CD14-positive monocyte (primary cell): ENCODE data around the gene PTPRD. TPM values are rescaled to one million over a fixed set of nuclear protein-coding genes. Genes with fewer than 3 reads are reported as not detected.

ENCODE experiments used
- DNase-seq, 3 donors: peaks; one replicate each; pipeline ENCODE4 v3.0.0-alpha.2; 2011 to 2022
- H2AFZ ChIP-seq: 2 replicates; pipeline ENCODE4 v1.6.0; 2012; ENCODE audit warnings: mild to moderate bottlenecking, low read depth, low read length, inconsistent platforms; ENCODE audit not compliant: insufficient read depth, poor library complexity, severe bottlenecking
- H3K27ac ChIP-seq, 2 donors: 1 replicate in 1 of 2; 2 replicates in 1 of 2; pipeline ENCODE4 v1.5.1; 2012 to 2013; ENCODE audit warnings: low read length in 2 of 2, control low read depth in 1 of 2, inconsistent platforms in 1 of 2, low read depth in 1 of 2, mild to moderate bottlenecking in 1 of 2
- H3K27me3 ChIP-seq, 2 donors: one replicate each; pipeline versions ENCODE4 v1.6.0 to v1.6.1; 2011 to 2013; ENCODE audit warnings: low read length in 2 of 2; ENCODE audit not compliant: control insufficient read depth in 2 of 2, insufficient read depth in 2 of 2
- H3K36me3 ChIP-seq, 2 donors: replicated peaks in 1 of 2; 1 replicate in 1 of 2; 2 replicates in 1 of 2; pipeline versions ENCODE4 v1.5.1 to v1.6.1; 2012 to 2013; ENCODE audit warnings: low read length in 2 of 2, control low read depth in 1 of 2, inconsistent platforms in 1 of 2, mild to moderate bottlenecking in 1 of 2; ENCODE audit not compliant: insufficient read depth in 2 of 2, control insufficient read depth in 1 of 2
- H3K4me1 ChIP-seq, 2 donors: 1 replicate in 1 of 2; 2 replicates in 1 of 2; pipeline versions ENCODE4 v1.5.1 to v1.6.1; 2012 to 2013; ENCODE audit warnings: low read length in 2 of 2, control low read depth in 1 of 2, inconsistent platforms in 1 of 2, mild to moderate bottlenecking in 1 of 2, moderate library complexity in 1 of 2; ENCODE audit not compliant: insufficient read depth in 2 of 2, control insufficient read depth in 1 of 2
- H3K4me2 ChIP-seq: replicated peaks from 2 replicates; pipeline ENCODE3; 2012; ENCODE audit warnings: low read length, moderate library complexity, mild to moderate bottlenecking; ENCODE audit not compliant: poor library complexity, severe bottlenecking; ENCODE audit errors: extremely low read depth
- H3K4me3 ChIP-seq, 3 experiments: fragments of 200-600 bp in 1 of 3; sonication (generic) in 1 of 3; replicated peaks in 1 of 3; 1 replicate in 2 of 3; 2 replicates in 1 of 3; pipeline ENCODE4 v1.5.1; 2011 to 2013; ENCODE audit warnings: low read length in 3 of 3, mild to moderate bottlenecking in 3 of 3, control low read depth in 2 of 3, low read depth in 2 of 3, inconsistent platforms in 1 of 3, moderate library complexity in 1 of 3
- H3K79me2 ChIP-seq: 2 replicates; pipeline ENCODE4 v1.6.0; 2012; ENCODE audit warnings: mild to moderate bottlenecking, control low read depth, inconsistent platforms, low read length, moderate library complexity; ENCODE audit not compliant: insufficient read depth
- H3K9ac ChIP-seq: 2 replicates; pipeline ENCODE4 v1.6.0; 2017; ENCODE audit warnings: low read length, mild to moderate bottlenecking; ENCODE audit not compliant: insufficient read depth, poor library complexity, severe bottlenecking
- H3K9me3 ChIP-seq, 2 donors: replicated peaks in 1 of 2; 1 replicate in 1 of 2; 2 replicates in 1 of 2; pipeline versions ENCODE4 v1.5.1 to v1.6.1; 2012 to 2013; ENCODE audit warnings: low read length in 2 of 2, control low read depth in 1 of 2; ENCODE audit not compliant: control insufficient read depth in 1 of 2, insufficient read depth in 1 of 2
- H4K20me1 ChIP-seq: 2 replicates; pipeline ENCODE4 v1.6.0; 2012; ENCODE audit warnings: mild to moderate bottlenecking, low read length, control low read depth, moderate library complexity; ENCODE audit not compliant: insufficient read depth
- H3K27ac Mint-ChIP-seq, 7 donors: one replicate each; pipeline ENCODE4 v1.8.0; 2020; ENCODE audit warnings: mild to moderate bottlenecking in 7 of 7, mixed read lengths in 7 of 7, moderate library complexity in 6 of 7, inconsistent platforms in 2 of 7
- H3K27me3 Mint-ChIP-seq, 3 donors: one replicate each; pipeline ENCODE4 v1.8.0; 2021 to 2022; ENCODE audit warnings: low read depth in 3 of 3, mild to moderate bottlenecking in 3 of 3, mixed read lengths in 3 of 3, moderate library complexity in 3 of 3, inconsistent platforms in 1 of 3
- H3K36me3 Mint-ChIP-seq, 2 donors: one replicate each; pipeline ENCODE4 v1.8.0; 2020; ENCODE audit warnings: mixed read lengths in 2 of 2, inconsistent platforms in 1 of 2, mild to moderate bottlenecking in 1 of 2
- H3K4me1 Mint-ChIP-seq: one replicate; pipeline ENCODE4 v1.8.0; 2020; ENCODE audit warnings: mild to moderate bottlenecking, mixed read lengths
- H3K4me3 Mint-ChIP-seq, 2 donors: one replicate each; pipeline ENCODE4 v1.8.0; 2020; ENCODE audit warnings: mild to moderate bottlenecking in 2 of 2, mixed read lengths in 2 of 2, moderate library complexity in 1 of 2
- H3K9me3 Mint-ChIP-seq, 7 donors: one replicate each; pipeline ENCODE4 v1.8.0; 2020 to 2022; ENCODE audit warnings: mixed read lengths in 7 of 7, mild to moderate bottlenecking in 6 of 7, moderate library complexity in 6 of 7, inconsistent platforms in 2 of 7
- WGBS: methylation state at CpG from one replicate; pipeline ENCODE4 v1.1.5; 2013; ENCODE audit warnings: missing lambda C conversion rate; ENCODE audit not compliant: insufficient coverage; 5-methylcytosine and 5-hydroxymethylcytosine counted together
- intact Hi-C, 2 donors: fragments of 100-400 bp; cut with micrococcal nuclease; formaldehyde crosslinking; loops; one replicate each; pipeline versions ENCODE4 v1.15.0 to v1.15.1; 2023
- polyA plus RNA-seq, 3 donors: library from polyadenylated mRNA; depleted of rRNA in 1 of 3; unstranded in 2 of 3; stranded (reverse) in 1 of 3; fragments of 300-500 nt in 2 of 3; fragments of >200 nt in 1 of 3; fragmentation: Illumina TruSeq in 2 of 3; gene quantifications; 1 replicate in 2 of 3; 2 replicates in 1 of 3; pipeline ENCODE4 v1.2.3, GENCODE V29; 2012 to 2021
- TF ChIP-seq, protein P1 (sequence below): fragments of 200-600 bp; IDR thresholded peaks from one replicate; pipeline ENCODE4 v1.8.0; 2022; ENCODE audit warnings: antibody characterized with exemption, mild to moderate bottlenecking

PTPRD gene
- polyA plus RNA-seq, 3 donors: not detected

DNA sequence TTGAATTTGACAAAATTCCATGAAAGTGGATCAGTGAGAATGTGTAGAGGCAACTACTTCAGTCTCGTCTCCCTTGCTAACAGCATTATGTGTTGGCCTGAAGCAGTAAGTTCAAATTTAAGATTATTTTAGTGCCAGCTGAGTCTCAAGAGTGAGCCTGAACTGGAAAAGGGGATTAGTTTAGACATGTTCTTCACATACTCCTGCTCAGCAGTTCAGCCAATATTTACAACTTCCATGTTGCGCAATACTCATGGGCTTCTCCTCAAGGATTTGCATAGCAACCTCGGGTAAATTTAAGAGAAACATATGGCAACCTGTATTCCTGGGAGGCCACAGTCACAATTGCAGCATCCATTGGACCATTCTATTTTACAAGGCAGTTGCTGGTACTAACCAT is 553.8 kb downstream of the PTPRD start:
- Histone ChIP-seq H4K20me1 (no peaks in the 10 kb centered on the region), H3K4me2 (no peak overlapping the region), H3K27ac (no peak overlapping the region), H3K4me3 (no peak overlapping the region), H2AFZ (no peak overlapping the region), H3K27me3 (no peaks in the 10 kb centered on the region), H3K9me3 (no peaks in the 10 kb centered on the region), H3K4me1 (no peaks in the 10 kb centered on the region), H3K36me3 (no peaks in the 10 kb centered on the region), H3K9ac (no peak overlapping the region), H3K79me2 (no peaks in the 10 kb centered on the region)
- no peak overlapping the region for H3K27ac Mint-ChIP-seq
- no peaks in the 10 kb centered on the region for H3K36me3 Mint-ChIP-seq
- intact Hi-C loops: no loop called here
- no peaks in the 10 kb centered on the region for H3K4me1 Mint-ChIP-seq
- TF ChIP-seq, protein P1, sequence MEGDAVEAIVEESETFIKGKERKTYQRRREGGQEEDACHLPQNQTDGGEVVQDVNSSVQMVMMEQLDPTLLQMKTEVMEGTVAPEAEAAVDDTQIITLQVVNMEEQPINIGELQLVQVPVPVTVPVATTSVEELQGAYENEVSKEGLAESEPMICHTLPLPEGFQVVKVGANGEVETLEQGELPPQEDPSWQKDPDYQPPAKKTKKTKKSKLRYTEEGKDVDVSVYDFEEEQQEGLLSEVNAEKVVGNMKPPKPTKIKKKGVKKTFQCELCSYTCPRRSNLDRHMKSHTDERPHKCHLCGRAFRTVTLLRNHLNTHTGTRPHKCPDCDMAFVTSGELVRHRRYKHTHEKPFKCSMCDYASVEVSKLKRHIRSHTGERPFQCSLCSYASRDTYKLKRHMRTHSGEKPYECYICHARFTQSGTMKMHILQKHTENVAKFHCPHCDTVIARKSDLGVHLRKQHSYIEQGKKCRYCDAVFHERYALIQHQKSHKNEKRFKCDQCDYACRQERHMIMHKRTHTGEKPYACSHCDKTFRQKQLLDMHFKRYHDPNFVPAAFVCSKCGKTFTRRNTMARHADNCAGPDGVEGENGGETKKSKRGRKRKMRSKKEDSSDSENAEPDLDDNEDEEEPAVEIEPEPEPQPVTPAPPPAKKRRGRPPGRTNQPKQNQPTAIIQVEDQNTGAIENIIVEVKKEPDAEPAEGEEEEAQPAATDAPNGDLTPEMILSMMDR: no peak
- H3K27me3 Mint-ChIP-seq: peaks cover 0 to 2% (median 1%) of the 10 kb centered on the region in 3 donors
- 86% methylated on average over 1 of the region's 3 CpGs for WGBS
- no peak for DNase-seq
- H3K9me3 Mint-ChIP-seq: no peaks in the 10 kb centered on the region
- H3K4me3 Mint-ChIP-seq: no peak overlapping the region

DNA sequence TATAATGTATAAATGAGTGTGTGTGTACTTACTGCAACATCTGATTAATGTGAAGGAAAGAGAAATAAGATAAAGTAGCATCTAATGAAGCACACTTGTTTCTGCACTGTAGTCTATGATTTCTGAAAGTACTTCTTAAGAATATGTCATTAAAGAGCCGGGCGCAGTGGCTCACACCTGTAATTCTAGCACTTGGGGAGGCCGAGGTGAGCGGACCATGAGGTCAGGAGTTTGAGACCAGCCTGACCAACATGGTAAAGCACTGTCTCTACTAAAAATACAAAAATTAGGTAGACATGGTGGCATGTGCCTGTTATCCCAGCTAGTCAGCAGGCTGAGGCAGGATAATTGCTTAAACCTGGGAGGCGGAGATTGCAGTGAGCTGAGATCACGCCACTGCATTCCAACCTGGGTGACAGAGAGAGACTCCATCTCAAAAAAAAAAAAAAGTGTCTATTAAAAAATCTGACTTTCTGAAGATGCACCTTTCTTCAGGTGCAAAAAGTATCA is 556.9 kb downstream of the PTPRD start:
- H4K20me1 ChIP-seq: no peaks in the 10 kb centered on the region

More for the DNA sequence above, 556.9 kb downstream of the PTPRD start:
- no peak overlapping the region for H3K27ac Mint-ChIP-seq
- Histone ChIP-seq H3K79me2 (no peaks in the 10 kb centered on the region), H3K4me2 (no peak overlapping the region), H3K4me3 (no peak overlapping the region), H3K9ac (no peak overlapping the region), H3K27ac (no peak overlapping the region), H3K27me3 (no peaks in the 10 kb centered on the region), H3K9me3 (no peaks in the 10 kb centered on the region), H3K4me1 (no peaks in the 10 kb centered on the region), H3K36me3 (no peaks in the 10 kb centered on the region), H2AFZ (no peak overlapping the region)
- intact Hi-C loops: no loop called here
- 95% methylated on average over 5 of the region's 6 CpGs for WGBS
- H3K4me3 Mint-ChIP-seq: no peak overlapping the region
- no peak for DNase-seq
- H3K4me1 Mint-ChIP-seq: no peaks in the 10 kb centered on the region
- TF ChIP-seq, protein P1: no peak
- peaks cover 0 to 2% (median 1%) of the 10 kb centered on the region in 3 donors for H3K27me3 Mint-ChIP-seq
- no peaks in the 10 kb centered on the region for H3K9me3 Mint-ChIP-seq
- H3K36me3 Mint-ChIP-seq: no peaks in the 10 kb centered on the region
